Fibroblast of skin of left quadriceps (primary cell): ENCODE measurements around the gene HMX2.

ENCODE experiments used
- DNase-seq, 2 experiments: peaks; one replicate each; pipeline ENCODE4 v3.0.0-alpha.2; 2013; ENCODE audit warnings: low read depth in 2 of 2

Gene HMX2

GRCh38 chr10:123139165-123139520, 8.8 kb upstream of the HMX2 start:
- DNase-seq = no peak

- DNase-seq = no peak
These were observed 8.3 kb upstream of the HMX2 start for GRCh38 chr10:123139521-123140163.

GRCh38 chr10:123140164-123140982, 7.6 kb upstream of the HMX2 start:
- DNase-seq = no peak

GRCh38 chr10:123140983-123141390, 6.9 kb upstream of the HMX2 start:
- DNase-seq = no peak

GRCh38 chr10:123141791-123142700, 5.9 kb upstream of the HMX2 start:
- no peak for DNase-seq

GRCh38 chr10:123142701-123143161, 5.2 kb upstream of the HMX2 start:
- no peak for DNase-seq

- no peak for DNase-seq
These were observed 4.6 kb upstream of the HMX2 start for GRCh38 chr10:123143162-123143824.

GRCh38 chr10:123143825-123144168, 4.1 kb upstream of the HMX2 start:
- no peak for DNase-seq

GRCh38 chr10:123144697-123145541, 3.0 kb upstream of the HMX2 start:
- DNase-seq = no peak

GRCh38 chr10:123145542-123146012, 2.4 kb upstream of the HMX2 start:
- no peak for DNase-seq

GRCh38 chr10:123146013-123146893, 1.7 kb upstream of the HMX2 start:
- no peak for DNase-seq

- DNase-seq = no peak
These were observed 872 bp upstream of the HMX2 start for GRCh38 chr10:123146894-123147634.

GRCh38 chr10:123148414-123149161, 652 bp downstream of the HMX2 start:
- no peak for DNase-seq

GRCh38 chr10:123149162-123149567, 1.2 kb downstream of the HMX2 start:
- DNase-seq = no peak

- no peak for DNase-seq
These were observed 1.8 kb downstream of the HMX2 start for GRCh38 chr10:123149568-123150270.

- DNase-seq = no peak
These were observed 2.5 kb downstream of the HMX2 start for GRCh38 chr10:123150271-123150985.
